ENCODE results near the gene PPP2R2B. TPM values are rescaled to one million over a fixed set of nuclear protein-coding genes. Genes with fewer than 3 reads are reported as not detected.

The PPP2R2B gene
- total RNA-seq, 1 donor from 2014 or later: 0.35 TPM

DNA sequence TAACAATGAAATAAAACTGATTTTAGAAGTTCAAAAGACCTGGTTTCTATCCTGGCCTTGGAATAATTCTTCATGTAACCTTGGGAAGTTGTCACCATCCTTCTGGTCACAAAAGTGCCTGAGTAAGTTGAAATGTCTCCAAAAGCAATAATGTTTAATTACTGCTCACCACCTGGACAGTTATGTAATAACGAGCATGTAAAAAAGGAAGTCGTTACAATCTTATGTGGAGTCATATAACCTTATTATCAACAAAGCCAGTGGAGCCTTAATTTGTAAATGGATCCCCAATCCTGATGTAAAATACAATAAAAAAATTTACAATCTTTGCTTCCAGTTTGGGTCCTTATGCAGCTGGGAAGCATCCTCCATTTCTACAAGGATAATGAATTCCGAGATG, 298.3 kb downstream of the PPP2R2B start:
- H3K27ac Mint-ChIP-seq (ENCODE audit: unreplicated experiment): no peak overlapping the region
- TF ChIP-seq, protein P1, sequence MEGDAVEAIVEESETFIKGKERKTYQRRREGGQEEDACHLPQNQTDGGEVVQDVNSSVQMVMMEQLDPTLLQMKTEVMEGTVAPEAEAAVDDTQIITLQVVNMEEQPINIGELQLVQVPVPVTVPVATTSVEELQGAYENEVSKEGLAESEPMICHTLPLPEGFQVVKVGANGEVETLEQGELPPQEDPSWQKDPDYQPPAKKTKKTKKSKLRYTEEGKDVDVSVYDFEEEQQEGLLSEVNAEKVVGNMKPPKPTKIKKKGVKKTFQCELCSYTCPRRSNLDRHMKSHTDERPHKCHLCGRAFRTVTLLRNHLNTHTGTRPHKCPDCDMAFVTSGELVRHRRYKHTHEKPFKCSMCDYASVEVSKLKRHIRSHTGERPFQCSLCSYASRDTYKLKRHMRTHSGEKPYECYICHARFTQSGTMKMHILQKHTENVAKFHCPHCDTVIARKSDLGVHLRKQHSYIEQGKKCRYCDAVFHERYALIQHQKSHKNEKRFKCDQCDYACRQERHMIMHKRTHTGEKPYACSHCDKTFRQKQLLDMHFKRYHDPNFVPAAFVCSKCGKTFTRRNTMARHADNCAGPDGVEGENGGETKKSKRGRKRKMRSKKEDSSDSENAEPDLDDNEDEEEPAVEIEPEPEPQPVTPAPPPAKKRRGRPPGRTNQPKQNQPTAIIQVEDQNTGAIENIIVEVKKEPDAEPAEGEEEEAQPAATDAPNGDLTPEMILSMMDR (IDR thresholded peaks at IDR 0.05): no peak
- DNase-seq (ENCODE audit: low spot score): no peak
- peaks cover 31% of the 10 kb centered on the region for H3K27me3 Mint-ChIP-seq (ENCODE audit: low read depth)
- H3K4me1 Mint-ChIP-seq (ENCODE audit: low read depth): no peaks in the 10 kb centered on the region
- no peak overlapping the region for H3K4me3 Mint-ChIP-seq (ENCODE audit: unreplicated experiment)
- peaks cover 6% of the 10 kb centered on the region for H3K9me3 Mint-ChIP-seq (ENCODE audit: low read depth)
- H3K36me3 Mint-ChIP-seq (ENCODE audit: low read depth): no peaks in the 10 kb centered on the region

DNA sequence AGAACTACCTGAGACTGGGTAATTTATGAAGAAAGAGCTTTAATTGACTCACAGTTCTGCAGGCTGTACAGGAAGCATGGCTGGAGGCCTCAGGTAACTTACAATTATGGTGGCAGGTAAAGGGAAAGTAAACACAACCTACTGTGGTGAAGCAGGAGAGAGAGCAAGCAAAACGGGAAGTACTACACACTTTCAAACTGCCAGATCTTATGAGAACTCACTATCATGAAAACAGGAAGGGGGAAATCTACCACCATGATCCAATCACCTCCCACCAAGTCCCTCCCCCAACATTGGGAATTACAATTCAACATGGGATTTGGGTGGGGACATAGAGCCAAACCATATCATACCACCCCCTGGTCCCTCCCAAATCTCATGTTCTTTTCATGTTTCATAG, 303.8 kb downstream of the PPP2R2B start:
- no peaks in the 10 kb centered on the region for H3K4me1 Mint-ChIP-seq (ENCODE audit: low read depth)

DNA sequence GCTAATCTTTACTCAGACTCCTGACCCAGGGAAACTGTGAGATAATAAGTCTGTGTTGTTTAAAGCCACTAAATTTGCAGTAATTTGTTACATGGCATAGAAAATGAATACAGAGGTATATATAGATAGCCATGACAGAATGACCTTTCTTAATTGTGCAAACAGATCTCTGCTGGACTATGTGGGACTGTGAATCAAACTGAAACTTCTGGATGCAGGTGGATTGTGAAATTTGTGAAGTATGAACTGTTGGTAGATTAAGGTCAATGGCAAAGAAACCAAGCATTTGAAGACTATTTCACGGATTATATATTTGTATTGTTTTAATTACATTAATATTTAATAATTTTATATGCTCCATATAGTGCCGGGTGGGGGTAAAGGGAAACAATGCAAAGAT, 310.4 kb downstream of the PPP2R2B start:
- H3K27me3 Mint-ChIP-seq (ENCODE audit: low read depth): peaks cover 3% of the 10 kb centered on the region
- TF ChIP-seq, protein P1 (IDR thresholded peaks at IDR 0.05): no peak
- no peak for DNase-seq (ENCODE audit: low spot score)
- H3K4me3 Mint-ChIP-seq (ENCODE audit: unreplicated experiment): no peak overlapping the region
- peaks cover 5% of the 10 kb centered on the region for H3K4me1 Mint-ChIP-seq (ENCODE audit: low read depth)
- no peaks in the 10 kb centered on the region for H3K36me3 Mint-ChIP-seq (ENCODE audit: low read depth)
- no peak overlapping the region for H3K27ac Mint-ChIP-seq (ENCODE audit: unreplicated experiment)
- H3K9me3 Mint-ChIP-seq (ENCODE audit: low read depth): peaks cover 3% of the 10 kb centered on the region

More for the DNA sequence above, 303.8 kb downstream of the PPP2R2B start:
- Mint-ChIP-seq H3K27me3 (ENCODE audit: low read depth) (peaks cover 19% of the 10 kb centered on the region), H3K36me3 (ENCODE audit: low read depth) (no peaks in the 10 kb centered on the region), H3K9me3 (ENCODE audit: low read depth) (peaks cover 10% of the 10 kb centered on the region), H3K27ac (ENCODE audit: unreplicated experiment) (no peak overlapping the region), H3K4me3 (ENCODE audit: unreplicated experiment) (no peak overlapping the region)
- TF ChIP-seq, protein P1 (IDR thresholded peaks at IDR 0.05): no peak
- no peak for DNase-seq (ENCODE audit: low spot score)

DNA sequence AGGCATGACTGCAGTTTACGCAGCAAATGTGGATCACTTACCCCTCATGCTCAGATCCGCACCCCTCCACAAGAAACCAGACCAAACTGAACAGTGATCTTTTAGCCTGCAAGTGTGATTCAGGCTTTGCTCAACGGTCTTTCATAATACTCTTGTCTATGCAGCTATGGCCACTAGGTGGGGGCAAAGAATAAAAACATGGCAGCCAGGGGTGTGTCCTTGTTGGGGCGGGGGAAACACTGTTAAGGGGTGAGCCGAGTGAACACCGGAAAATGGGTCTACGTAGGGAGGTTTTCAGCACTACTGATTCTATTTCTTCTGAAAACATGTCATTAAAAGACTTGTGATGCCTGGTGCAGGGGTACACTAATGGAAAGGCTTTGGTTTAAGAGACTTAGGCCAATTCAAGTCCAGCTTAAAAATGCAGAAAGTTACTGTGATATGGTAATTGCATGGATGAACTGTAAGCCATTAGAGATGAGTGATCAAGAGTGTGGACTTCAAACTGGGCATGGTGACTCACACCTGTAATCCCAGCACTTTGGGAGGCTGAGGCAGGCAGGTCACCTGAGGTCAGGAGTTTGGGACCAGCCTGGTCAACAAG, 312.7 kb downstream of the PPP2R2B start:
- Mint-ChIP-seq H3K36me3 (ENCODE audit: low read depth) (no peaks in the 10 kb centered on the region), H3K4me1 (ENCODE audit: low read depth) (peaks cover 5% of the 10 kb centered on the region), H3K27me3 (ENCODE audit: low read depth) (peaks cover 2% of the 10 kb centered on the region), H3K27ac (ENCODE audit: unreplicated experiment) (no peak overlapping the region), H3K9me3 (ENCODE audit: low read depth) (peaks cover 3% of the 10 kb centered on the region), H3K4me3 (ENCODE audit: unreplicated experiment) (no peak overlapping the region)
- TF ChIP-seq, protein P1 (IDR thresholded peaks at IDR 0.05): peak; percentile 81
- DNase-seq (ENCODE audit: low spot score): no peak

DNA sequence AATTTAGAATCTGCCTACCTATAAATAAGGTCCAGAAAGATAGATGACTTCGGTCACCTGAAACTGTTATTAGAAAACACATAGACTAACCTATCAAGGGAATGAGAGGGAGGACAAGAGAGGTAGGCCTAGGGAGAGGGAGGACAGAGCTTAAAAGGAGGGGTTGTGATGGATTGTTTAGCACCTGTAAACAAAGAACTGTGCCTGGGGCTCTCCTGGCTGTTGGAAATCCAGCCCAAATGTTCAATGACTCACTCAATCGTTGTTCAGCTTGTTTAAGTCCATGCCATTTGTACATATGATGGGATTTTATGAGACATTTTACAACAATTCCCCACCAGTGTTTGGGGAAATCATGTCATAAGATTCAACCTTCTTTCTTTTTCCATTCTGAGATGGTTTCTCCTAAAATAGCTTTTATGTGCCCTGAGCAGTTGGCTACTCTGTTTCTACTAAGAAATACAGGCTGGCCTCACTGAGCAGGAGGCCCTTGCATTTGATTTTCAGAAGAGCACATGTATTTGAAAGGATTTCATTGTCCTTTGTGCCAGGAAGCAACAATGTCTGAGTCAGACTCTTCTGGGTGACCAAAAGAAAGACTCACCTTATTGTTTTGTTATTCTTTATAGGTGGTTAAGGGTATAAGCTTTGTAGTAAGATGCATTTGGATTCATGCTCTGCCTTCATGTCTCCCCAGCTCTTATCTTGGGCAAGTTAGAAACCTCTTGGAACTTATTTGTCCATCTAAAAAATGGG, 314.4 kb downstream of the PPP2R2B start:
- H3K4me1 Mint-ChIP-seq (ENCODE audit: low read depth): peaks cover 18% of the 10 kb centered on the region

More for the DNA sequence above, 314.4 kb downstream of the PPP2R2B start:
- TF ChIP-seq, protein P1 (IDR thresholded peaks at IDR 0.05): no peak
- Mint-ChIP-seq H3K27ac (ENCODE audit: unreplicated experiment) (no peak overlapping the region), H3K4me3 (ENCODE audit: unreplicated experiment) (no peak overlapping the region), H3K27me3 (ENCODE audit: low read depth) (no peaks in the 10 kb centered on the region), H3K36me3 (ENCODE audit: low read depth) (no peaks in the 10 kb centered on the region), H3K9me3 (ENCODE audit: low read depth) (no peaks in the 10 kb centered on the region)
- DNase-seq (ENCODE audit: low spot score): no peak
